ENCODE measurements around the gene RELN.

- TF ChIP-seq CTCF (IDR thresholded peaks at IDR 0.05) = no peak
- no peak for TF ChIP-seq POLR2A (IDR thresholded peaks at IDR 0.05)
Observed at GRCh38 chr7:103576641-103577040, 412.8 kb downstream of the RELN start.

Measured in thyroid gland (tissue), 4 donors.